Kidney (tissue), 22 donors: Measurements from ENCODE around the gene GPRASP3. TPM values are rescaled to one million over a fixed set of nuclear protein-coding genes. Genes with fewer than 3 reads are reported as not detected.
A peak's percentile ranks its signal among the peaks of the same experiment; 100 is the strongest.
"Not testable (repeated sequence)": the region's sequence is repeated elsewhere in the genome, so short reads cannot be mapped to it uniquely, and the experiment has no call there.

Source experiments
- DNase-seq, 5 donors: peaks; one replicate each; pipeline ENCODE4 v3.0.0-alpha.2; 2013 to 2020
- FAIRE-seq: peaks from 2 replicates; lab custom pipeline; 2012; peaks lifted over from hg19 to GRCh38; lab: Jason Lieb, UNC
- H3K27ac ChIP-seq, 2 donors: one replicate each; pipeline ENCODE4 v1.7.0; 2013; ENCODE audit warnings: low read depth in 2 of 2, low read length in 2 of 2, inconsistent platforms in 1 of 2
- H3K27me3 ChIP-seq: one replicate; pipeline ENCODE4 v1.7.1; 2013; ENCODE audit warnings: low read length, inconsistent platforms; ENCODE audit not compliant: control insufficient read depth, insufficient read depth
- H3K36me3 ChIP-seq, 3 donors: one replicate each; pipeline versions ENCODE4 v1.7.0 to v1.7.1; 2013; ENCODE audit warnings: low read length in 3 of 3, control low read depth in 1 of 3, inconsistent platforms in 1 of 3; ENCODE audit not compliant: insufficient read depth in 3 of 3, control insufficient read depth in 2 of 3
- H3K4me1 ChIP-seq, 3 donors: one replicate each; pipeline versions ENCODE4 v1.7.0 to v1.7.1; 2013; ENCODE audit warnings: low read length in 3 of 3, inconsistent platforms in 1 of 3, low read depth in 1 of 3; ENCODE audit not compliant: control insufficient read depth in 2 of 3, insufficient read depth in 2 of 3
- H3K4me3 ChIP-seq, 3 donors: one replicate each; pipeline versions ENCODE4 v1.7.0 to v1.8.1; 2013; ENCODE audit warnings: low read length in 3 of 3, control low read depth in 1 of 3, inconsistent platforms in 1 of 3
- H3K9ac ChIP-seq, 3 donors: one replicate each; pipeline versions ENCODE4 v1.7.0 to v1.7.1; 2013; ENCODE audit warnings: low read length in 3 of 3, control low read depth in 1 of 3, inconsistent platforms in 1 of 3
- H3K9me3 ChIP-seq, 3 donors: one replicate each; pipeline versions ENCODE4 v1.7.0 to v1.7.1; 2013; ENCODE audit warnings: low read length in 3 of 3, control low read depth in 1 of 3, inconsistent platforms in 1 of 3; ENCODE audit not compliant: control insufficient read depth in 2 of 3, insufficient read depth in 1 of 3
- intact Hi-C: fragments of 100-400 bp; cut with DNase I; formaldehyde crosslinking; loops from one replicate; pipeline ENCODE4 v1.11.1; 2022
- long read RNA-seq, 10 donors: library from polyadenylated mRNA in 1 of 10; unstranded in 1 of 10; transcript quantifications; one replicate each; pipeline ENCODE4 v2.0.0 and lab custom pipeline, GENCODE V29; 2021 to 2026
- polyA plus RNA-seq: library from polyadenylated mRNA; stranded (reverse); fragments of 350-450 nt; fragmentation: Illumina TruSeq; extraction: RNeasy Lipid Tissue Mini Kit (QIAGEN cat#74804); gene quantifications from one replicate; pipeline ENCODE4 v1.2.3, GENCODE V29; 2014; ENCODE audit warnings: low read depth, low replicate concordance; ENCODE audit not compliant: insufficient read depth
- total RNA-seq: library from RNA; stranded (reverse); fragmentation: NEBNext Ultra II Directional; extraction: Animal tissue kit (Norgen Biotek cat#: 25700); gene quantifications from one replicate; pipeline ENCODE4 v1.2.1, GENCODE V29; 2021
- TF ChIP-seq, protein P1 (sequence below): IDR thresholded peaks from 3 replicates; pipeline ENCODE4 v1.5.1; 2012; ENCODE audit warnings: mild to moderate bottlenecking, moderate library complexity, borderline replicate concordance; ENCODE audit not compliant: insufficient read depth; ENCODE audit errors: extremely low read depth
- donor health status: control.
- donor health status: control.
- donor health status: control.
- donor health status: control.
- donor health status: control.
- donor health status: DM: yes; HTN: yes; CAD: no.
- donor health status: Normal renal cell carcinoma (clear cell type).

The GPRASP3 gene, protein sequence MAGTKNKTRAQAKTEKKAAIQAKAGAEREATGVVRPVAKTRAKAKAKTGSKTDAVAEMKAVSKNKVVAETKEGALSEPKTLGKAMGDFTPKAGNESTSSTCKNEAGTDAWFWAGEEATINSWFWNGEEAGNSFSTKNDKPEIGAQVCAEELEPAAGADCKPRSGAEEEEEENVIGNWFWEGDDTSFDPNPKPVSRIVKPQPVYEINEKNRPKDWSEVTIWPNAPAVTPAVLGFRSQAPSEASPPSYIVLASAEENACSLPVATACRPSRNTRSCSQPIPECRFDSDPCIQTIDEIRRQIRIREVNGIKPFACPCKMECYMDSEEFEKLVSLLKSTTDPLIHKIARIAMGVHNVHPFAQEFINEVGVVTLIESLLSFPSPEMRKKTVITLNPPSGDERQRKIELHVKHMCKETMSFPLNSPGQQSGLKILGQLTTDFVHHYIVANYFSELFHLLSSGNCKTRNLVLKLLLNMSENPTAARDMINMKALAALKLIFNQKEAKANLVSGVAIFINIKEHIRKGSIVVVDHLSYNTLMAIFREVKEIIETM
- total RNA-seq (4.5 TPM), polyA plus RNA-seq (4.3 TPM)
- long read RNA-seq, donor 1, full-length matches to known transcripts, result 1 of 1 reads
- long read RNA-seq, donor 1, partial matches to known transcripts, result 0 of 1 reads
- long read RNA-seq, donor 1, other reads (novel, unspliced or antisense), result 0 of 1 reads
- long read RNA-seq, donor 2, full-length matches to known transcripts, result 1 of 19 reads
- long read RNA-seq, donor 2, partial matches to known transcripts, result 18 of 19 reads
- long read RNA-seq, donor 2, other reads (novel, unspliced or antisense), result 0 of 19 reads
- long read RNA-seq, donor 3, full-length matches to known transcripts, result 1 of 1 reads
- long read RNA-seq, donor 3, partial matches to known transcripts, result 0 of 1 reads
- long read RNA-seq, donor 3, other reads (novel, unspliced or antisense), result 0 of 1 reads
- long read RNA-seq, donor 4, full-length matches to known transcripts, result 4 of 4 reads
- long read RNA-seq, donor 4, partial matches to known transcripts, result 0 of 4 reads
- long read RNA-seq, donor 4, other reads (novel, unspliced or antisense), result 0 of 4 reads
- long read RNA-seq, donor 5, partial matches to known transcripts, result 0 of 1 reads
- long read RNA-seq, donor 5, other reads (novel, unspliced or antisense), result 0 of 1 reads
- long read RNA-seq, donor 6, full-length matches to known transcripts, result 2 of 2 reads
- long read RNA-seq, donor 6, partial matches to known transcripts, result 0 of 2 reads
- long read RNA-seq, donor 6, other reads (novel, unspliced or antisense), result 0 of 2 reads
- long read RNA-seq, donor 7, partial matches to known transcripts, result 0 of 1 reads
- long read RNA-seq, donor 7, other reads (novel, unspliced or antisense), result 1 of 1 reads
- long read RNA-seq, donor 8, full-length matches to known transcripts, result 4 of 4 reads
- long read RNA-seq, donor 8, partial matches to known transcripts, result 0 of 4 reads
- long read RNA-seq, donor 8, other reads (novel, unspliced or antisense), result 0 of 4 reads
- long read RNA-seq, donor 9, partial matches to known transcripts, result 0 of 1 reads
- long read RNA-seq, donor 9, other reads (novel, unspliced or antisense), result 0 of 1 reads
- long read RNA-seq, donor 10, result 0 reads

DNA sequence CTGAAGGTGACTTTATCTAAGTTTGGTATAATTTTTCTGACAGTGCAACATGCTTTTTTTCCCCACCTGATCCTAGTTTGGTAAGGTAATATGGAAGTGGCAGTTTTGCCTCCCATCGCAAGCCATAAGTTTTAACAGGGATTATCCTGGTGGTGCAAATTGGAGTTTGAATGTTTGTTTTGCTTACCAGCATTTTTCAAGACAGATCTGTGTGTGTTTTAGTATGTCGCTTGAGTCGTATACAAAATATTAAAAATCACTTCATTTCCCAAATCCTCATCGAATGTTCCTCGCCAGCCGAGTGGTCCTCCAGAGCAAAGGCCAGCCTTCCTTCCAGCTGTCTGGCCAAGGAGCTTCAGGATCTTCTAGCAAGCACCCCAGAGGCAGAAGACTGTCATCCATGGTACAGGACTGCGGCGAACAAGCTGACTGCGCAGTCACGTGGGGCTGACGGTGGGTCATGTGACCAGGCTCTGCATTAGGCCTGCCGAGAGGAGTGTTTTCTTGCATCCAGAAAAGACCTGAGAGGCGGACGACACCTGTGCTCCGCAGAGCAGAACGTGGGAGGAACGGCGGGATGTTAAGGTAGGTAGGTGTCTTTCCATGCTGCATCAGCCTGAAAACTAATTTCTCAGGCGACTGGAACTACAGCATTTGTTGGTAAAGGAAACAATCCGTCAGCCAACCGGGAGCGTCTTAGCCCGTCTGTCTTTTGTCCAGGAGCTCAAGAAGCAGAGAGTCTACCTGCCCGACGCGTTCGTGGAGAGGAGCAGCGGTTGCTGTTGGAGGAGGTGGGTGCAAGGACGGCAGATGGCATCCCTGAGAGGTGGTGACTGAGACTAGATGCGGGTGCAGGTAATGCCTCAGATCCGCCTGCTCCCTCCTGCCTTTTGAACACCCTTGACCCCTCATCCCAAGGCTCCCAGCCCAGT, at the start of gene GPRASP3:
TSS of gene GPRASP3 (plus strand) at position 507 of the 932 bp plus-strand sequence. CDS start 28,253 bp downstream, outside the sequence.
- TF ChIP-seq, protein P1, sequence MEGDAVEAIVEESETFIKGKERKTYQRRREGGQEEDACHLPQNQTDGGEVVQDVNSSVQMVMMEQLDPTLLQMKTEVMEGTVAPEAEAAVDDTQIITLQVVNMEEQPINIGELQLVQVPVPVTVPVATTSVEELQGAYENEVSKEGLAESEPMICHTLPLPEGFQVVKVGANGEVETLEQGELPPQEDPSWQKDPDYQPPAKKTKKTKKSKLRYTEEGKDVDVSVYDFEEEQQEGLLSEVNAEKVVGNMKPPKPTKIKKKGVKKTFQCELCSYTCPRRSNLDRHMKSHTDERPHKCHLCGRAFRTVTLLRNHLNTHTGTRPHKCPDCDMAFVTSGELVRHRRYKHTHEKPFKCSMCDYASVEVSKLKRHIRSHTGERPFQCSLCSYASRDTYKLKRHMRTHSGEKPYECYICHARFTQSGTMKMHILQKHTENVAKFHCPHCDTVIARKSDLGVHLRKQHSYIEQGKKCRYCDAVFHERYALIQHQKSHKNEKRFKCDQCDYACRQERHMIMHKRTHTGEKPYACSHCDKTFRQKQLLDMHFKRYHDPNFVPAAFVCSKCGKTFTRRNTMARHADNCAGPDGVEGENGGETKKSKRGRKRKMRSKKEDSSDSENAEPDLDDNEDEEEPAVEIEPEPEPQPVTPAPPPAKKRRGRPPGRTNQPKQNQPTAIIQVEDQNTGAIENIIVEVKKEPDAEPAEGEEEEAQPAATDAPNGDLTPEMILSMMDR, result no peak
- Histone ChIP-seq H3K27ac (peak within 1 kb of the TSS in 1 of 2 donors; percentile 43), H3K27me3 (no peaks in the 10 kb centered on the region), H3K36me3 (no peaks in the 10 kb centered on the region), H3K9ac (peak within 1 kb of the TSS; percentile 69 to 89 (median 69)), H3K4me1 (peaks cover 0 to 6% (median 0%) of the 10 kb centered on the region in 3 donors), H3K4me3 (peak within 1 kb of the TSS; percentile 87 to 95 (median 89)), H3K9me3 (no peaks in the 10 kb centered on the region)
- intact Hi-C loops, result no loop called here
- DNase-seq (peak; percentile 86 to 92 (median 87)), FAIRE-seq (no peak)

- Histone ChIP-seq H3K36me3 (no peaks in the 10 kb centered on the region), H3K27ac (no peak overlapping the region), H3K9ac (no peak overlapping the region), H3K4me3 (no peak overlapping the region), H3K27me3 (no peaks in the 10 kb centered on the region), H3K4me1 (no peaks in the 10 kb centered on the region), H3K9me3 (no peaks in the 10 kb centered on the region)
- intact Hi-C loops, result no loop called here
- DNase-seq (no peak), FAIRE-seq (no peak)
- TF ChIP-seq, protein P1, result no peak
Measured at GRCh38 chrX:102672856-102673255, 47.7 kb upstream of the GPRASP3 start.

DNA sequence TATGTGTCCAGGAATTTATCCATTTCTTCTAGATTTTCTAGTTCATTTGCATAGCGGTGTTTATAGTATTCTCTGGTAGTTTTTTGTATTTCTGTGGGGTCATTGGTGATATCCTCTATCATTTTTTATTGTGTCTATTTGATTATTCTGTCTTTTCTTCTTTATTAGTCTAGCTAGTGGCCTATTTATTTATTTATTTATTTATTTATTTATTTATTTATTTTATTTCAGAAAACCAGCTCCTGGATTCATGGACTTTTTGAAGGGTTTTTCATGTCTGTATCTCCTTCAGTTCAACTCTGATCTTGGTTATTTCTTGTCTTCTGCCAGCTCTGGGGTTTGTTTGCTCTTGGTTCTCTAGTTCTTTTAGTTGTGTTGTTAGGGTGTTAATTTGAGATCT, 43.1 kb upstream of the GPRASP3 start:
- H3K4me1 ChIP-seq, H3K9ac ChIP-seq, FAIRE-seq, H3K36me3 ChIP-seq, H3K9me3 ChIP-seq, intact Hi-C loops, H3K4me3 ChIP-seq, H3K27me3 ChIP-seq, DNase-seq, H3K27ac ChIP-seq: not testable (repeated sequence)
